BE2C (cell line): ENCODE data around the gene MT1F.

Experiments used
- DNase-seq: peaks from one replicate; pipeline ENCODE4 v3.0.0-alpha.2; 2020
- H3K27me3 ChIP-seq: fragments of 250-450 bp; sonication (Bioruptor Pico); 2 replicates; pipeline ENCODE4 v1.5.1; 2020; ENCODE audit warnings: mild to moderate bottlenecking
- H3K36me3 ChIP-seq: fragments of 250-450 bp; sonication (Bioruptor Pico); 2 replicates; pipeline ENCODE4 v1.5.1; 2020; ENCODE audit warnings: mild to moderate bottlenecking
- H3K4me1 ChIP-seq: fragments of 250-450 bp; sonication (Bioruptor Pico); 2 replicates; pipeline ENCODE4 v1.5.1; 2020
- H3K4me3 ChIP-seq: 2 replicates; pipeline ENCODE4 v1.5.1; 2011; ENCODE audit warnings: low read depth, low read length
- H3K9me3 ChIP-seq: fragments of 250-450 bp; sonication (Bioruptor Pico); 2 replicates; pipeline ENCODE4 v1.5.1; 2020
- CTCF ChIP-seq: IDR thresholded peaks from 2 replicates; pipeline ENCODE4 v1.5.1; 2012; ENCODE audit warnings: mild to moderate bottlenecking, low read depth, low read length

Gene MT1F

GRCh38 chr16:56640076-56640475, 17.7 kb upstream of the MT1F start:
- TF ChIP-seq CTCF = no peak
- no peak for DNase-seq
- H3K36me3 ChIP-seq = no peaks in the 10 kb centered on the region
- H3K9me3 ChIP-seq = no peaks in the 10 kb centered on the region
- H3K27me3 ChIP-seq = peaks cover 76% of the 10 kb centered on the region
- H3K4me3 ChIP-seq = no peak overlapping the region
- no peaks in the 10 kb centered on the region for H3K4me1 ChIP-seq

GRCh38 chr16:56641166-56641565, 16.6 kb upstream of the MT1F start:
- Histone ChIP-seq H3K4me3 (no peak overlapping the region), H3K36me3 (no peaks in the 10 kb centered on the region), H3K9me3 (no peaks in the 10 kb centered on the region), H3K27me3 (peaks cover 65% of the 10 kb centered on the region), H3K4me1 (no peaks in the 10 kb centered on the region)
- DNase-seq = no peak
- TF ChIP-seq CTCF = no peak

GRCh38 chr16:56643080-56643778, 14.5 kb upstream of the MT1F start:
- peak overlapping the region; percentile 38 for H3K4me3 ChIP-seq
- no peaks in the 10 kb centered on the region for H3K9me3 ChIP-seq
- H3K4me1 ChIP-seq = no peaks in the 10 kb centered on the region
- peaks cover 60% of the 10 kb centered on the region for H3K27me3 ChIP-seq
- peak; percentile 69 for DNase-seq
- TF ChIP-seq CTCF = peak; percentile 41
- no peaks in the 10 kb centered on the region for H3K36me3 ChIP-seq

- Histone ChIP-seq H3K4me3 (peak overlapping the region; percentile 38), H3K4me1 (no peaks in the 10 kb centered on the region), H3K9me3 (no peaks in the 10 kb centered on the region), H3K36me3 (no peaks in the 10 kb centered on the region), H3K27me3 (peaks cover 54% of the 10 kb centered on the region)
- DNase-seq = no peak
- TF ChIP-seq CTCF = no peak
Observed at GRCh38 chr16:56643833-56644232, 13.9 kb upstream of the MT1F start.

- H3K9me3 ChIP-seq = no peaks in the 10 kb centered on the region
- H3K36me3 ChIP-seq = no peaks in the 10 kb centered on the region
- TF ChIP-seq CTCF = no peak
- no peak overlapping the region for H3K4me3 ChIP-seq
- no peaks in the 10 kb centered on the region for H3K4me1 ChIP-seq
- no peak for DNase-seq
- H3K27me3 ChIP-seq = peaks cover 43% of the 10 kb centered on the region
Observed at GRCh38 chr16:56645311-56645710, 12.4 kb upstream of the MT1F start.

- no peak for TF ChIP-seq CTCF
- H3K27me3 ChIP-seq = peaks cover 43% of the 10 kb centered on the region
- H3K4me3 ChIP-seq = no peak overlapping the region
Observed at GRCh38 chr16:56645838-56646237, 11.9 kb upstream of the MT1F start.

More at GRCh38 chr16:56645838-56646237, 11.9 kb upstream of the MT1F start:
- Histone ChIP-seq H3K36me3 (no peaks in the 10 kb centered on the region), H3K4me1 (no peaks in the 10 kb centered on the region), H3K9me3 (no peaks in the 10 kb centered on the region)
- DNase-seq = no peak
